ENCODE results near the gene KDM2A.

The KDM2A gene

DNA sequence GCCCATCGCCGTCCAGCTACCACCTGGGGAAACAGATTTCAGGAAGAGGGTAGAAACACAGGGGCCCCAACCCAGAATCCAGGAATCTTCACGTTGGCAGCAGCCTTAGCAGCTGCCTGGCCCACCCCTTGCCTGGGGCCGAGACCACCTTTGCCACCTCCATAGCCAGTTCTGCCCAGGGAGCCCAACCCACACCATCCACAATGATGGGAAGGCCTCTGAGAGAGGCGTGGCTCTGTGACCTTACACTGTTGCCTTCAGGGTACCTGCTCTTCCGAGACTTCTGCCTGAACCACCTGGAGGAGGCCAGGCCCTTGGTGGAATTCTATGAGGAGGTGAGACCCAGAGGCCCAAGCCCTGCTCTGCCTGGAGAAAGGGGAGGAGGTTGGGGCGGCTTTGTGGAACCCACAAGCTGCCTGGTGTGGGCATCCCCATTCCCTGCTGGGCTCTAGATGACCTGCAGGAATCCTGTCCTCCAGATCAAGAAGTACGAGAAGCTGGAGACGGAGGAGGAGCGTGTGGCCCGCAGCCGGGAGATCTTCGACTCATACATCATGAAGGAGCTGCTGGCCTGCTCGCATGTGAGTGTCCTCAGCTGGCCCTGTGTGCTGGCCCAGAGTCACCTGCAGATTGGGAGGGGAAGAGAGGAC lies 160.0 kb downstream of the KDM2A start:
- no peak overlapping the region for H3K4me3 ChIP-seq (ENCODE audit: low read length)
- TF ChIP-seq ZNF274 (IDR thresholded peaks at IDR 0.05; ENCODE audit: low read depth, low read length), result no peak

DNA sequence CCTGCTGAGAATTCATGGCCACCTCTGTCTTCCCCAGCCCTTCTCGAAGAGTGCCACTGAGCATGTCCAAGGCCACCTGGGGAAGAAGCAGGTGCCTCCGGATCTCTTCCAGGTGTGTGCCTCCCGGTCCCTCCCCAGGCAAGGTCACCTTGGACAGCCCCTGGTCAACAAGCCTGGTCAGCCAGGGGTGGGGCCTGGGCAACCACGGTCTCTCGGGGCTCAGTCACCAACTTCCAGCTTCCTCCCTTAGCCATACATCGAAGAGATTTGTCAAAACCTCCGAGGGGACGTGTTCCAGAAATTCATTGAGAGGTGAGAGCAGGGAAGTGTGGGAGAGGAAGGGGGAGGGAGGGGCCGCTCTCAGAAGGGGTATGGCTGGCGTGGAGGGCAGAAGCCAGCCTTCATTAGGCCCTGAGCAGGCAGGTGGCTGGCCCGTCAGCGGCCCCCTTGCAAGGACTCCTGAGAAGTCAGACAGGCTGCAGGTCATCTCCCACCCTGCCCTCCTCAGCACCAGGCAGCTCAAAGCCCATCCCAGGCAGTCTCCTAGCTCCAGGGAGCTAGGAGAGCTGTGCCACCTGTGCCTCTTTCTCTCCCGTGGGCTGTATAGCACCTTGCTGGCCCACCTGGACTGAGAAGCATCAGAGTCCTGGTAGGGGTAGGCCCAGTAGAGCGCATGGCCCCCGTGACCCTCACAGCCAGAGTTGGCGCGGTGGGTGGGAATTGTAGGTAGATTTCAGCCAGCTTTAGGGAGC lies 160.7 kb downstream of the KDM2A start:
- H3K4me3 ChIP-seq (ENCODE audit: low read length), result no peak overlapping the region
- TF ChIP-seq ZNF274 (IDR thresholded peaks at IDR 0.05; ENCODE audit: low read depth, low read length), result no peak

DNA sequence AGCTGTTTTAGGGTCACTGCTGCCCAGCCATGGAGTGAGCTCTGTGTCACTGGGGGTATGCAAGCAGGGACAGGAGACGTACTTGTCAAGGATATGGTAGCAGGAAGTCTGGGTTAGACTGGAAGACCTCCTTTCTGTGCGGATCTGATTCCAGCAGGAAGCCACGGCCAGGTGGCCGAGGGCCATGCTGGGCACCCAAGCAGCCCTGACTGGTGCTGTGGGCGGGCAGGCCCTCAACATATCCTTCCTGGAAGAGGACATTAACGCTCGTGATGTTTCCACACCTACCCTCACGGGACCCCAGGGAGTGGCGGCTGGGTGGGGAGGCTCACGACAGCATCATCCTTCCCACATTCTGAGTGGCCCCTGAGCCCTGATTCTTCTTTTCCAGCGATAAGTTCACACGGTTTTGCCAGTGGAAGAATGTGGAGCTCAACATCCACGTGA lies 161.3 kb downstream of the KDM2A start:
- TF ChIP-seq ZNF274 (IDR thresholded peaks at IDR 0.05; ENCODE audit: low read depth, low read length), result no peak
- H3K4me3 ChIP-seq (ENCODE audit: low read length), result no peak overlapping the region

DNA sequence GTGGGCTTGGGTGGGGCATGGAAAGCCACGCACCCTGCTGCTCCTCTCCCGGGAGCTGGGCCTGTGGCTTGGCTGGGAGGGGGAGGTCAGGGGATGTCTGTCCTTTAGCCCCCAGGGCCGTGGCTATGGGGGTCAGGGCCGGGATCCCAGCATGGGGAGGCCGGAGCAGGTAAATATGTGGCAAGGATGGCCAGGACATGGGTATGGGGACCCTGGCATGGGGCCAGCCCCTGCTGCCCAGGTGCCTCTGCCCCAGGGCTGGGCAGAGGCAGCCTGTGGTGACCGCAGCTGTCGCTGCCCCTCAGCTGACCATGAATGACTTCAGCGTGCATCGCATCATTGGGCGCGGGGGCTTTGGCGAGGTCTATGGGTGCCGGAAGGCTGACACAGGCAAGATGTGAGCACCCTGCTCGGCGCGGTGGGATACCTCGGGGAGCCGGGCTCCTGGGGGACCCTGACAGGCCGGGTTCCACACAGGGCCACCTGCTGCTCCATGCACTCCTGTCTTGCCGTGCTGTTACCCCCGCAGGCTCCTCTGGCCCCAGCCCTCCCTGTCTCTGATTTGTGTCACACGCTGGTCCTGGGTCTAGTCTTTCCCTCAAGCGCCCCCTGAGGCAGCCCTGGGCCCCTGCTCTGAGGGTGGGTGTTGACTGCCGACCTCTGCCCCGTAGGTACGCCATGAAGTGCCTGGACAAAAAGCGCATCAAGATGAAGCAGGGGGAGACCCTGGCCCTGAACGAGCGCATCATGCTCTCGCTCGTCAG lies 161.9 kb downstream of the KDM2A start:
- no peak for TF ChIP-seq ZNF274 (IDR thresholded peaks at IDR 0.05; ENCODE audit: low read depth, low read length)
- no peak overlapping the region for H3K4me3 ChIP-seq (ENCODE audit: low read length)

DNA sequence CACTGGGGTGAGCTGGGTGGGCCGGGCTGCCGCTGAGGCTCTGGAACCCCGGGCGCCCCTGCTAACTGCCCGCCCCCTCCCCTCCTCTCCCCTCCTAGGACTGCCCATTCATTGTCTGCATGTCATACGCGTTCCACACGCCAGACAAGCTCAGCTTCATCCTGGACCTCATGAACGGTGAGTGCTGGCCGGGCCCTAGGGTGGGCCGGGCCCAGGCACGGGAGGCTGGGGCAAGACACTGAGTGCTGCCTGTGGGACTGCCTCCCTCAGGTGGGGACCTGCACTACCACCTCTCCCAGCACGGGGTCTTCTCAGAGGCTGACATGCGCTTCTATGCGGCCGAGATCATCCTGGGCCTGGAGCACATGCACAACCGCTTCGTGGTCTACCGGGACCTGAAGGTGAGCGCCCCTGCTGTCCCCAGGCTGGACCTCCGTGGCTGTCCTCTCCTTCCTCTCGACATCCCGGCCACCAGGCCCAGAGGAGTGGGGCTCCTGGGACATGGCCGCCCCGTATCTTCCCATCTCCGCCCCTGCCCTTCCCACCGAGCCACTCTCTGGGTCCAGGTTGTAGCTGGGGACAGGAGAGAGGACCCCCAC lies 162.6 kb downstream of the KDM2A start:
- no peak for TF ChIP-seq ZNF274 (IDR thresholded peaks at IDR 0.05; ENCODE audit: low read depth, low read length)
- H3K4me3 ChIP-seq (ENCODE audit: low read length), result no peak overlapping the region

DNA sequence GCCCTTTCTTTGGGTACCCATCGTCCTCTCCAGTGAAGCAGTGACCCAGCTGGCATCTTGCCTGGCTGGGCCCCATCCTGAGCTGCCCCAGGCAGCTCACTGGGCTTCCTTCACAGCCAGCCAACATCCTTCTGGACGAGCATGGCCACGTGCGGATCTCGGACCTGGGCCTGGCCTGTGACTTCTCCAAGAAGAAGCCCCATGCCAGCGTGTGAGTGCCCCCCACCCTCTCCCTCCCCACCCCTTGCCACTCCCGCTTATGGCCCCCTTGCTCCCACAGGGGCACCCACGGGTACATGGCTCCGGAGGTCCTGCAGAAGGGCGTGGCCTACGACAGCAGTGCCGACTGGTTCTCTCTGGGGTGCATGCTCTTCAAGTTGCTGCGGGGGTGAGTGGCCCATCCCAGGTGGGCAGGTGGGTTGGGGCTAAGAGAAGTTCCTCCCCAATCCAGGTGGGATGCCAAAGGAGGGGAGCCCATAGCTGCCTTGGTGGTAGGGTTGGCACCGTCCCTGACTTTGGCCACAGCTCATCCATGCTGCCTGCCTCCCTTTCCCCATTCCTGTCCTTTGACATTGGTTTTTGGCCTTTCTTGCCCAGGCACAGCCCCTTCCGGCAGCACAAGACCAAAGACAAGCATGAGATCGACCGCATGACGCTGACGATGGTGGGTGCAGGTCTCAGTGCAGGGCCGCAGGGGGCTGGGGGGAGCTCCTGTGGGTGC lies 163.3 kb downstream of the KDM2A start:
- no peak for TF ChIP-seq ZNF274 (IDR thresholded peaks at IDR 0.05; ENCODE audit: low read depth, low read length)
- no peak overlapping the region for H3K4me3 ChIP-seq (ENCODE audit: low read length)

DNA sequence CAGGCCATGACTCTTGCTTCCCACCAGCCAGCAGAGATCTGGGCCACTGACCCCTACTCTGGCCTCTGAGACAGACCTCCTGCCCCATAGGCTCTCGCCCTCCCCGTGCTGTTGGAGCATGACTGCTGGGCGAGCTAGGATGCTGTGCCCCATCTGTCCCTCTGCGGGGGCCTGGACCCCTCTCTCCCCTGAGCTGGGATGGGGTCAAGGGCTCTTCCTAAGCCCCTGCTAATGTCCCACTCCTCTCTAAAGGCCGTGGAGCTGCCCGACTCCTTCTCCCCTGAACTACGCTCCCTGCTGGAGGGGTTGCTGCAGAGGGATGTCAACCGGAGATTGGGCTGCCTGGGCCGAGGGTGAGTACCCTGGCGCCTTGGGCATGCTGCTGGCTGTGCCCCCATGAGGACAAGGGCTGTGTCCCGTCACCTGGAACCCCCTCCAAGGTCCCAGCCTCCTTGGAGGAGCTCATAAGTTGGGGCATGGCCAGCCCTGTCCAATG lies 163.9 kb downstream of the KDM2A start:
- no peak for TF ChIP-seq ZNF274 (IDR thresholded peaks at IDR 0.05; ENCODE audit: low read depth, low read length)
- H3K4me3 ChIP-seq (ENCODE audit: low read length), result no peak overlapping the region

DNA sequence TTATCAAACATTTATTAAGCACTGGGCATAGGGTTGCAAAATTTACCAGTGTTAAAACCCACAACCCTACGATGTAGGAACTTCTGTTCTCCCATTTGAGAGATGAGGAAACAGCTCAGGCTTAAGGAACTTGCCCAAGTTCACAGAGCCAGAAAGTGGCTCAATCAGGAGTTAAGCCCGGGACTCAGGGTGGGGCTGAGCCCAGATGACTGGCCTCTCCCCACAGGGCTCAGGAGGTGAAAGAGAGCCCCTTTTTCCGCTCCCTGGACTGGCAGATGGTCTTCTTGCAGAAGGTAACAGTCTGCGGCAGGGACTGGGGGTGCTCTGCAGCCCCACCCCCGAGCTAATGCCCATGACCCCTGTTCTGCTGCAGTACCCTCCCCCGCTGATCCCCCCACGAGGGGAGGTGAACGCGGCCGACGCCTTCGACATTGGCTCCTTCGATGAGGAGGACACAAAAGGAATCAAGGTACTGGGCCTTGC lies 164.5 kb downstream of the KDM2A start:
- H3K4me3 ChIP-seq (ENCODE audit: low read length), result no peak overlapping the region
- no peak for TF ChIP-seq ZNF274 (IDR thresholded peaks at IDR 0.05; ENCODE audit: low read depth, low read length)

DNA sequence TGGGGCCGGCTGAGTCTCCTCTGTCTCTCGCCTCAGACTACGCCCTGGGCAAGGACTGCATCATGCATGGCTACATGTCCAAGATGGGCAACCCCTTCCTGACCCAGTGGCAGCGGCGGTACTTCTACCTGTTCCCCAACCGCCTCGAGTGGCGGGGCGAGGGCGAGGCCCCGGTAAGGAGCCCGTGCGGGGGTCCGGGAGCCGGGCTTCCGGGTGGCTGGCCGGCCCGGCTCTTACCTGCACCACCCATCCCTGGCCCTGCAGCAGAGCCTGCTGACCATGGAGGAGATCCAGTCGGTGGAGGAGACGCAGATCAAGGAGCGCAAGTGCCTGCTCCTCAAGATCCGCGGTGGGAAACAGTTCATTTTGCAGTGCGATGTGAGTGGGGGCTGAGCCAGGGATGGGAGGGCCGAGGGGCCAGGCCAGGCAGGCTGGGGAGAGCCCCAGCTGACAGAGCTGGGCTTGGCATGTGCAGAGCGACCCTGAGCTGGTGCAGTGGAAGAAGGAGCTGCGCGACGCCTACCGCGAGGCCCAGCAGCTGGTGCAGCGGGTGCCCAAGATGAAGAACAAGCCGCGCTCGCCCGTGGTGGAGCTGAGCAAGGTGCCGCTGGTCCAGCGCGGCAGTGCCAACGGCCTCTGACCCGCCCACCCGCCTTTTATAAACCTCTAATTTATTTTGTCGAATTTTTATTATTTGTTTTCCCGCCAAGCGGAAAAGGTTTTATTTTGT lies 165.9 kb downstream of the KDM2A start:
- no peak for TF ChIP-seq ZNF274 (IDR thresholded peaks at IDR 0.05; ENCODE audit: low read depth, low read length)
- H3K4me3 ChIP-seq (ENCODE audit: low read length), result no peak overlapping the region

DNA sequence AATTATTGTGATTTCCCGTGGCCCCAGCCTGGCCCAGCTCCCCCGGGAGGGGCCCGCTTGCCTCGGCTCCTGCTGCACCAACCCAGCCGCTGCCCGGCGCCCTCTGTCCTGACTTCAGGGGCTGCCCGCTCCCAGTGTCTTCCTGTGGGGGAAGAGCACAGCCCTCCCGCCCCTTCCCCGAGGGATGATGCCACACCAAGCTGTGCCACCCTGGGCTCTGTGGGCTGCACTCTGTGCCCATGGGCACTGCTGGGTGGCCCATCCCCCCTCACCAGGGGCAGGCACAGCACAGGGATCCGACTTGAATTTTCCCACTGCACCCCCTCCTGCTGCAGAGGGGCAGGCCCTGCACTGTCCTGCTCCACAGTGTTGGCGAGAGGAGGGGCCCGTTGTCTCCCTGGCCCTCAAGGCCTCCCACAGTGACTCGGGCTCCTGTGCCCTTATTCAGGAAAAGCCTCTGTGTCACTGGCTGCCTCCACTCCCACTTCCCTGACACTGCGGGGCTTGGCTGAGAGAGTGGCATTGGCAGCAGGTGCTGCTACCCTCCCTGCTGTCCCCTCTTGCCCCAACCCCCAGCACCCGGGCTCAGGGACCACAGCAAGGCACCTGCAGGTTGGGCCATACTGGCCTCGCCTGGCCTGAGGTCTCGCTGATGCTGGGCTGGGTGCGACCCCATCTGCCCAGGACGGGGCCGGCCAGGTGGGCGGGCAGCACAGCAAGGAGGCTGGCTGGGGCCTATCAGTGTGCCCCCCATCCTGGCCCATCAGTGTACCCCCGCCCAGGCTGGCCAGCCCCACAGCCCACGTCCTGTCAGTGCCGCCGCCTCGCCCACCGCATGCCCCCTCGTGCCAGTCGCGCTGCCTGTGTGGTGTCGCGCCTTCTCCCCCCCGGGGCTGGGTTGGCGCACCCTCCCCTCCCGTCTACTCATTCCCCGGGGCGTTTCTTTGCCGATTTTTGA lies 166.8 kb downstream of the KDM2A start:
- no peak overlapping the region for H3K4me3 ChIP-seq (ENCODE audit: low read length)
- no peak for TF ChIP-seq ZNF274 (IDR thresholded peaks at IDR 0.05; ENCODE audit: low read depth, low read length)

DNA sequence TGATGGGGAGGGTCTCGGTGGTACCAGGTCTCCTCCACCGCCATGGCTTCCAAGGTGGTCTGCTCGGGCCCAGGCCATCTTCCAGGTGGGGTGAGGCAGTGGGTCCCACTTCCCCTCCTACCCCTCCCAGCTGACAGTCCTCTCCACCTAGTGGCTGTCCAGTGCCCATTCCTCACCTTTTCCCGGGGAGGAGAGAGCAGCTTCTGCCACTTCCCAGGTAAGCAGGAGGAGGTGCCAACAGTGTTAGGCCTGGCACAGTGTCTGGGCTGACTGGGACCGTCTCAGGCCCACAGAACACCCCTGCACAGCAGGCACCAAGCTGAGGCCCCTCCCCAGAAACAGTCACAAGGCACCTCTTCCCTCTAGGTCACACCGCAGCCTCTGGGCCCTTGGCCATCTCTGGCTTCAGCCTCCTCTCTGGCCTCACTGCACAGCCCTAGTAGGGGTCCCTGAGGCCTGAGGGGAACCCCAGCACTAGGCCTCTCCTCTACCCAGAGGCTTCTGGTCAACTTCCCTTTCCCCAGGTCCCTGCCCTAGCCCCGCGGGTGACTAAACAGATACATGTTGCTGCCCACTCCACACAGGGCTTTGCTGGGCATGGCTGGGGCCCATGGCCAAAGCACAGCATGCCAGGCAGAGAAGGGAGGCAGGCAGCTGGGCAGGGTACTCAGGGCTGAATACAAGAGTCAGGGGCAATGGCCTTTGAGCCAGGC lies 167.7 kb downstream of the KDM2A start:
- no peak for TF ChIP-seq ZNF274 (IDR thresholded peaks at IDR 0.05; ENCODE audit: low read depth, low read length)
- no peak overlapping the region for H3K4me3 ChIP-seq (ENCODE audit: low read length)
